Ishikawa (cell line): Measurements from ENCODE around the gene ZKSCAN2.

ENCODE experiments used
- CEBPB ChIP-seq: IDR thresholded peaks from 2 replicates; pipeline ENCODE4 v1.6.1; 2012
- CREB1 ChIP-seq: IDR thresholded peaks from 2 replicates; pipeline ENCODE4 v1.6.1; 2012; ENCODE audit warnings: low read depth
- EGR1 ChIP-seq: IDR thresholded peaks from 2 replicates; pipeline ENCODE4 v1.6.1; 2012
- EP300 ChIP-seq: IDR thresholded peaks from 2 replicates; pipeline ENCODE4 v1.6.1; 2012; ENCODE audit warnings: borderline replicate concordance
- FOXM1 ChIP-seq: IDR thresholded peaks from 2 replicates; pipeline ENCODE4 v1.6.1; 2012; ENCODE audit warnings: low read depth, borderline replicate concordance
- MAX ChIP-seq: IDR thresholded peaks from 2 replicates; pipeline ENCODE4 v1.6.1; 2012
- NFIC ChIP-seq: IDR thresholded peaks from 2 replicates; pipeline ENCODE4 v1.6.1; 2012
- RAD21 ChIP-seq: IDR thresholded peaks from 2 replicates; pipeline ENCODE4 v1.6.1; 2012; ENCODE audit warnings: low read depth
- REST ChIP-seq: IDR thresholded peaks from 2 replicates; pipeline ENCODE4 v1.6.1; 2012; ENCODE audit warnings: low read depth, mild to moderate bottlenecking
- TAF1 ChIP-seq: IDR thresholded peaks from 2 replicates; pipeline ENCODE4 v1.6.1; 2012; ENCODE audit warnings: low read depth, mild to moderate bottlenecking
- TCF12 ChIP-seq: IDR thresholded peaks from 2 replicates; pipeline ENCODE4 v1.6.1; 2012; ENCODE audit warnings: low read depth
- TEAD4 ChIP-seq: IDR thresholded peaks from 2 replicates; pipeline ENCODE4 v1.6.1; 2012
- USF1 ChIP-seq: IDR thresholded peaks from 2 replicates; pipeline ENCODE4 v1.6.1; 2012
- YY1 ChIP-seq: IDR thresholded peaks from 2 replicates; pipeline ENCODE4 v1.6.1; 2012; ENCODE audit warnings: low read depth
- ZBTB7A ChIP-seq: IDR thresholded peaks from 2 replicates; pipeline ENCODE4 v1.6.1; 2012; ENCODE audit warnings: low read depth

The ZKSCAN2 gene

GRCh38 chr16:25264597-25264996 lies 7.0 kb upstream of the ZKSCAN2 start:
- TF ChIP-seq CREB1 = no peak
- TF ChIP-seq CEBPB = no peak
- TF ChIP-seq EGR1 = no peak
- no peak for TF ChIP-seq ZBTB7A
- peak; percentile 89 for TF ChIP-seq NFIC
- no peak for TF ChIP-seq MAX
- peak; percentile 95 for TF ChIP-seq REST
- TF ChIP-seq FOXM1 = no peak

- TF ChIP-seq TCF12 (no peak), FOXM1 (no peak), TEAD4 (no peak), YY1 (no peak), ZBTB7A (no peak), NFIC (no peak), CEBPB (no peak), USF1 (no peak), CREB1 (no peak), TAF1 (no peak), EGR1 (no peak), EP300 (no peak), REST (no peak), MAX (no peak), RAD21 (no peak)
Measured at GRCh38 chr16:25260416-25260815, 2.8 kb upstream of the ZKSCAN2 start.

GRCh38 chr16:25258861-25259179 lies 1.2 kb upstream of the ZKSCAN2 start:
- TF ChIP-seq FOXM1 (no peak), USF1 (no peak), ZBTB7A (no peak), TCF12 (no peak), EP300 (no peak)

- no peak for TF ChIP-seq RAD21
- peak; percentile 74 for TF ChIP-seq TAF1
- 0 out of 2 replicates have a peak, but pooled peaks have one; percentile 28 for TF ChIP-seq YY1
- no peak for TF ChIP-seq CEBPB
- peak; percentile 88; the same call in 1 of the 2 replicates for TF ChIP-seq ZBTB7A
- TF ChIP-seq TEAD4 = no peak
- no peak for TF ChIP-seq EP300
- TF ChIP-seq REST = 0 out of 2 replicates have a peak, but pooled peaks have one; percentile 11
- TF ChIP-seq EGR1 = no peak
- TF ChIP-seq CREB1 = no peak
- TF ChIP-seq USF1 = no peak
- peak; percentile 34; the same call in 1 of the 2 replicates for TF ChIP-seq NFIC
- TF ChIP-seq TCF12 = no peak
- TF ChIP-seq MAX = peak; percentile 73
Measured at GRCh38 chr16:25257956-25258860, 563 bp upstream of the ZKSCAN2 start.
